ENCODE data around the gene LDAH. TPM values are rescaled to one million over a fixed set of nuclear protein-coding genes. Genes with fewer than 3 reads are reported as not detected.
A peak's percentile ranks its signal among the peaks of the same experiment; 100 is the strongest.

The LDAH gene
- total RNA-seq, 2 donors from 2014 or later, result 19.5 to 21.5 TPM

- DNase-seq (no peak), ATAC-seq (no peak)
- intact Hi-C loops (cut with DNase I, micrococcal nuclease), result no loop called here
Measured at GRCh38 chr2:20692081-20692480, 130.8 kb downstream of the LDAH start.

GRCh38 chr2:20691076-20691734 is 131.7 kb downstream of the LDAH start:
- no peak for DNase-seq
- intact Hi-C loops (cut with DNase I, micrococcal nuclease), result no loop called here
- peak; percentile 65 for ATAC-seq

- no peak for DNase-seq
- intact Hi-C loops (cut with DNase I, micrococcal nuclease), result no loop called here
- peak; percentile 70 for ATAC-seq
Measured at GRCh38 chr2:20689428-20690264, 133.3 kb downstream of the LDAH start.

- DNase-seq, result no peak
- no peak for ATAC-seq
- intact Hi-C loops (cut with DNase I, micrococcal nuclease), result no loop called here
Measured at GRCh38 chr2:20687260-20687832, 135.6 kb downstream of the LDAH start.

GRCh38 chr2:20684581-20685063 is 138.3 kb downstream of the LDAH start:
- no peak for DNase-seq
- intact Hi-C loops (cut with DNase I, micrococcal nuclease), result no loop called here
- peak; percentile 63 for ATAC-seq

GRCh38 chr2:20682167-20682920 is 140.6 kb downstream of the LDAH start:
- ATAC-seq (peak; percentile 66), DNase-seq (no peak)
- intact Hi-C loops (cut with DNase I, micrococcal nuclease), result no loop called here

- DNase-seq (no peak), ATAC-seq (no peak)
- intact Hi-C loops (cut with DNase I, micrococcal nuclease), result no loop called here
Measured at GRCh38 chr2:20680744-20681375, 142.0 kb downstream of the LDAH start.

GRCh38 chr2:20678780-20679179 is 144.1 kb downstream of the LDAH start:
- no peak for DNase-seq
- intact Hi-C loops (cut with DNase I, micrococcal nuclease), result no loop called here
- ATAC-seq, result no peak

- no peak for DNase-seq
- intact Hi-C loops (cut with DNase I, micrococcal nuclease), result no loop called here
- ATAC-seq, result no peak
Measured at GRCh38 chr2:20678086-20678395, 144.9 kb downstream of the LDAH start.

GRCh38 chr2:20677301-20678085 is 145.4 kb downstream of the LDAH start:
- DNase-seq (no peak), ATAC-seq (no peak)
- intact Hi-C loops (cut with DNase I, micrococcal nuclease), result no loop called here

- DNase-seq, result peak in 1 of 2 donors; percentile 55
- peak; percentile 89 for ATAC-seq
Measured at GRCh38 chr2:20676353-20677215, 146.3 kb downstream of the LDAH start.

GRCh38 chr2:20675701-20676352 is 147.1 kb downstream of the LDAH start:
- intact Hi-C loops (cut with DNase I, micrococcal nuclease), result no loop called here
- ATAC-seq, result peak; percentile 93
- DNase-seq, result peak; percentile 74 to 80

More at GRCh38 chr2:20676353-20677215, 146.3 kb downstream of the LDAH start:
- intact Hi-C loops (cut with DNase I, micrococcal nuclease), result no loop called here

GRCh38 chr2:20674974-20675679 is 147.8 kb downstream of the LDAH start:
- ATAC-seq, result no peak
- DNase-seq, result no peak
- intact Hi-C loops (cut with DNase I, micrococcal nuclease), result no loop called here

GRCh38 chr2:20674309-20674965 is 148.5 kb downstream of the LDAH start:
- intact Hi-C loops (cut with DNase I, micrococcal nuclease), result no loop called here
- ATAC-seq, result no peak
- no peak for DNase-seq

GRCh38 chr2:20673686-20674308 is 149.1 kb downstream of the LDAH start:
- no peak for ATAC-seq
- no peak for DNase-seq
- intact Hi-C loops (cut with DNase I, micrococcal nuclease), result no loop called here
